ENCODE data around the gene HNRNPUL1. TPM values are rescaled to one million over a fixed set of nuclear protein-coding genes. Genes with fewer than 3 reads are reported as not detected.
A peak's percentile ranks its signal among the peaks of the same experiment; 100 is the strongest.

The HNRNPUL1 gene
- total RNA-seq, 1 experiment from 2014 or later: 80.3 TPM

GRCh38 chr19:41307090-41307875 lies 43.1 kb downstream of the HNRNPUL1 start:
- no peak for DNase-seq (ENCODE audit: extremely low read depth, low read depth)

GRCh38 chr19:41307954-41308449 lies 43.8 kb downstream of the HNRNPUL1 start:
- no peak for DNase-seq (ENCODE audit: extremely low read depth, low read depth)

GRCh38 chr19:41308450-41309179 lies 44.4 kb downstream of the HNRNPUL1 start:
- peak; percentile 81 for DNase-seq (ENCODE audit: extremely low read depth, low read depth)

- no peak for DNase-seq (ENCODE audit: extremely low read depth, low read depth)
These were observed 45.2 kb downstream of the HNRNPUL1 start for GRCh38 chr19:41309180-41310032.

- DNase-seq (ENCODE audit: extremely low read depth, low read depth): peak; percentile 69
These were observed 46.1 kb downstream of the HNRNPUL1 start, which contains the start of gene CCDC97 for GRCh38 chr19:41310033-41310831. TSS of gene CCDC97 (plus strand) at chr19:41310172. CDS start at chr19:41310311, 139 bp downstream.

- DNase-seq (ENCODE audit: extremely low read depth, low read depth): no peak
These were observed 46.9 kb downstream of the HNRNPUL1 start for GRCh38 chr19:41311072-41311471.

GRCh38 chr19:41311613-41312012 lies 47.4 kb downstream of the HNRNPUL1 start:
- no peak for DNase-seq (ENCODE audit: extremely low read depth, low read depth)

- DNase-seq (ENCODE audit: extremely low read depth, low read depth): no peak
These were observed 52.2 kb downstream of the HNRNPUL1 start for GRCh38 chr19:41316306-41316920.

GRCh38 chr19:41318696-41319499 lies 54.7 kb downstream of the HNRNPUL1 start:
- DNase-seq (ENCODE audit: extremely low read depth, low read depth): no peak

- DNase-seq (ENCODE audit: extremely low read depth, low read depth): no peak
These were observed 55.5 kb downstream of the HNRNPUL1 start for GRCh38 chr19:41319500-41320184.

GRCh38 chr19:41320185-41320518 lies 56.0 kb downstream of the HNRNPUL1 start:
- DNase-seq (ENCODE audit: extremely low read depth, low read depth): no peak

GRCh38 chr19:41320568-41320967 lies 56.4 kb downstream of the HNRNPUL1 start:
- DNase-seq (ENCODE audit: extremely low read depth, low read depth): no peak

- no peak for DNase-seq (ENCODE audit: extremely low read depth, low read depth)
These were observed 57.0 kb downstream of the HNRNPUL1 start for GRCh38 chr19:41321204-41321599.

- DNase-seq (ENCODE audit: extremely low read depth, low read depth): peak; percentile 30
These were observed 57.6 kb downstream of the HNRNPUL1 start for GRCh38 chr19:41321600-41322270.

- DNase-seq (ENCODE audit: extremely low read depth, low read depth): no peak
These were observed 58.3 kb downstream of the HNRNPUL1 start for GRCh38 chr19:41322451-41322850.

- no peak for DNase-seq (ENCODE audit: extremely low read depth, low read depth)
These were observed 58.9 kb downstream of the HNRNPUL1 start for GRCh38 chr19:41323023-41323422.

- no peak for DNase-seq (ENCODE audit: extremely low read depth, low read depth)
These were observed 59.4 kb downstream of the HNRNPUL1 start for GRCh38 chr19:41323430-41324125.
